PFSK-1 (cell line): ENCODE results near the gene MPST.

Experiments
- FOXP2 ChIP-seq: optimal IDR thresholded peaks from 2 replicates; pipeline ENCODE3; 2011; ENCODE audit warnings: borderline replicate concordance, control low read depth, inconsistent platforms; ENCODE audit not compliant: insufficient read depth; ENCODE audit errors: extremely low read length, extremely low read depth
- POLR2AphosphoS5 ChIP-seq: IDR thresholded peaks from 2 replicates; pipeline ENCODE4 v1.6.1; 2012; ENCODE audit warnings: low read depth, mild to moderate bottlenecking, control low read depth, low read length, moderate library complexity
- REST ChIP-seq, 2 experiments: IDR thresholded peaks; 2 replicates each; pipeline versions ENCODE4 v1.6.1 to v1.8.0; 2011 to 2012; ENCODE audit warnings: low read depth in 2 of 2, low read length in 2 of 2, control low read depth in 1 of 2, inconsistent platforms in 1 of 2, mild to moderate bottlenecking in 1 of 2, moderate library complexity in 1 of 2; ENCODE audit not compliant: insufficient read depth in 1 of 2
- SIN3A ChIP-seq: IDR thresholded peaks from 2 replicates; pipeline ENCODE4 v1.6.1; 2012; ENCODE audit warnings: mild to moderate bottlenecking, low read length, moderate library complexity, borderline replicate concordance; ENCODE audit not compliant: insufficient read depth
- TAF1 ChIP-seq: IDR thresholded peaks from 2 replicates; pipeline ENCODE4 v1.6.1; 2012; ENCODE audit warnings: low read length, control low read depth, borderline replicate concordance; ENCODE audit not compliant: insufficient read depth

MPST gene

GRCh38 chr22:37027556-37027955 lies 8.0 kb downstream of the MPST start:
- no peak for TF ChIP-seq FOXP2
- TF ChIP-seq TAF1, result no peak
- TF ChIP-seq POLR2AphosphoS5, result no peak
- no peak for TF ChIP-seq REST (IDR thresholded peaks at IDR 0.05; ENCODE audit: insufficient read depth in 1 of 2, low read depth in 2 of 2, low read length in 2 of 2)
- no peak for TF ChIP-seq SIN3A

- TF ChIP-seq POLR2AphosphoS5 (no peak), REST (IDR thresholded peaks at IDR 0.05; ENCODE audit: insufficient read depth in 1 of 2, low read depth in 2 of 2, low read length in 2 of 2) (no peak), SIN3A (no peak), FOXP2 (no peak), TAF1 (no peak)
Measured at GRCh38 chr22:37028692-37029674, 9.4 kb downstream of the MPST start.

GRCh38 chr22:37030560-37031281 lies 11.2 kb downstream of the MPST start:
- TF ChIP-seq POLR2AphosphoS5 (no peak), TAF1 (no peak), REST (IDR thresholded peaks at IDR 0.05; ENCODE audit: insufficient read depth in 1 of 2, low read depth in 2 of 2, low read length in 2 of 2) (no peak), SIN3A (no peak), FOXP2 (no peak)

DNA sequence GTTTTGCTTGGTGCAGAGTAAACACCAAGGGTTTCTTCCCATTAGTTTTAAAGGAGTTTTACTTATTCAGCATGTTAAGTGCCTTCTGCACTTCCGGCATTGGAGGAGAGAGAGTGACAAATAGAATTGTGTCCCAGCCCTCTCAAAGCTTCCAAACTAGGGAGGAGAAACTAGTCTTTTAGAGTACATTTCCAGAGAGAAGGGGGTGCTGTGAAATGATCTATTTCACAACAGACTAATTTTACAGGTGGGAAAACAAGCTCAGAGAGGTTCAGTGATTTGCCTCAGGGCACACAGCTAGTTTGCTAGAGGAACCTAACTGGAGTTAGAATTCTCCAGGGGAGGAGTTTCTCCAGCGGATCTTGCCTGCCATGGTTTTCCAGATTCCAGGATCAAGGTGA lies 12.6 kb downstream of the MPST start:
- no peak for TF ChIP-seq TAF1
- TF ChIP-seq REST (IDR thresholded peaks at IDR 0.05; ENCODE audit: insufficient read depth in 1 of 2, low read depth in 2 of 2, low read length in 2 of 2), result no peak
- no peak for TF ChIP-seq FOXP2
- no peak for TF ChIP-seq POLR2AphosphoS5
- no peak for TF ChIP-seq SIN3A
